GM12878 (cell line): Measurements from ENCODE around the gene ZNF836. TPM values are rescaled to one million over a fixed set of nuclear protein-coding genes. Genes with fewer than 3 reads are reported as not detected.

Experiments
- BRCA1 ChIP-seq: IDR thresholded peaks from 2 replicates; pipeline ENCODE4 v1.6.1; 2011; ENCODE audit warnings: low read depth, low read length, improper control_type of control experiment
- CBFB ChIP-seq: IDR thresholded peaks from 2 replicates; pipeline ENCODE4 v1.6.1; 2016; ENCODE audit warnings: antibody characterized with exemption, low read depth
- CREB1 ChIP-seq: IDR thresholded peaks from 2 replicates; pipeline ENCODE4 v1.6.1; 2012; ENCODE audit warnings: low read depth, mild to moderate bottlenecking, inconsistent platforms
- EGR1 ChIP-seq, 2 experiments: IDR thresholded peaks; 1 replicate in 1 of 2; 2 replicates in 1 of 2; pipeline ENCODE4 v1.6.1; 2011 to 2012; ENCODE audit warnings: low read depth in 2 of 2, low read length in 2 of 2, borderline replicate concordance in 1 of 2, mild to moderate bottlenecking in 1 of 2, moderate library complexity in 1 of 2
- ESRRA ChIP-seq: IDR thresholded peaks from 2 replicates; pipeline ENCODE4 v1.6.1; 2012; ENCODE audit warnings: mild to moderate bottlenecking, low read length, improper control_type of control experiment
- HDGF ChIP-seq: fragments of 450-650 bp; IDR thresholded peaks from 2 replicates; pipeline ENCODE4 v1.6.1; 2016; ENCODE audit warnings: antibody characterized with exemption
- IKZF1 ChIP-seq: fragments of 450-650 bp; conservative IDR thresholded peaks from 2 replicates; pipeline ENCODE4 v1.6.1; 2017; ENCODE audit warnings: antibody characterized with exemption, mild to moderate bottlenecking
- IKZF2 ChIP-seq, 2 experiments: fragments of 450-650 bp; IDR thresholded peaks; 2 replicates each; pipeline ENCODE4 v1.6.1; 2017; ENCODE audit warnings: mild to moderate bottlenecking in 2 of 2, moderate library complexity in 2 of 2
- IRF5 ChIP-seq: fragments of 450-650 bp; IDR thresholded peaks from 2 replicates; pipeline ENCODE4 v1.6.1; 2017; ENCODE audit warnings: borderline replicate concordance
- JUNB ChIP-seq: IDR thresholded peaks from 2 replicates; pipeline ENCODE4 v1.6.1; 2016; ENCODE audit warnings: antibody characterized with exemption, mild to moderate bottlenecking
- KDM1A ChIP-seq: fragments of 200-600 bp; sonication (generic); IDR thresholded peaks from 2 replicates; pipeline ENCODE4 v1.6.1; 2016; ENCODE audit warnings: borderline replicate concordance
- MEF2B ChIP-seq: fragments of 450-650 bp; IDR thresholded peaks from 2 replicates; pipeline ENCODE4 v1.6.1; 2018; ENCODE audit warnings: mild to moderate bottlenecking, moderate library complexity; ENCODE audit not compliant: partially characterized antibody, poor library complexity, severe bottlenecking
- MYB ChIP-seq: fragments of 150-350 bp; IDR thresholded peaks from 2 replicates; pipeline ENCODE4 v1.6.1; 2014; ENCODE audit warnings: mild to moderate bottlenecking, low read depth, low read length, borderline replicate concordance
- NFYA ChIP-seq: IDR thresholded peaks from 2 replicates; pipeline ENCODE4 v1.6.1; 2011; ENCODE audit warnings: low read depth, mild to moderate bottlenecking, low read length, improper control_type of control experiment, borderline replicate concordance
- NKRF ChIP-seq: fragments of 450-650 bp; conservative IDR thresholded peaks from 2 replicates; pipeline ENCODE4 v1.6.1; 2017; ENCODE audit warnings: mild to moderate bottlenecking, moderate library complexity
- PKNOX1 ChIP-seq: fragments of 450-650 bp; IDR thresholded peaks from 2 replicates; pipeline ENCODE4 v1.6.1; 2016; ENCODE audit warnings: mild to moderate bottlenecking
- POLR2AphosphoS5 ChIP-seq: IDR thresholded peaks from 2 replicates; pipeline ENCODE4 v1.6.1; 2011; ENCODE audit warnings: mild to moderate bottlenecking, low read length, inconsistent platforms
- RELB ChIP-seq: fragments of 450-650 bp; IDR thresholded peaks from 2 replicates; pipeline ENCODE4 v1.6.1; 2017; ENCODE audit warnings: low read depth, mild to moderate bottlenecking, moderate library complexity
- STAT3 ChIP-seq: IDR thresholded peaks from 2 replicates; pipeline ENCODE4 v1.6.1; 2011; ENCODE audit warnings: low read depth, low read length, improper control_type of control experiment
- TARDBP ChIP-seq: IDR thresholded peaks from 2 replicates; pipeline ENCODE4 v1.6.1; 2016; ENCODE audit warnings: borderline replicate concordance
- TBL1XR1 ChIP-seq: IDR thresholded peaks from 2 replicates; pipeline ENCODE4 v1.6.1; 2012; ENCODE audit warnings: low read depth, low read length, improper control_type of control experiment
- USF1 ChIP-seq: IDR thresholded peaks from 2 replicates; pipeline ENCODE4 v1.6.1; 2011; ENCODE audit warnings: borderline replicate concordance, low read depth, mild to moderate bottlenecking, moderate library complexity, mixed read lengths, low read length; ENCODE audit not compliant: insufficient read depth; ENCODE audit errors: extremely low read length
- polyA plus RNA-seq, 11 experiments: library from polyadenylated mRNA; depleted of rRNA in 4 of 11; unstranded in 6 of 11; stranded (reverse) in 5 of 11; fragments of >200 nt; fragmentation: Nextera tagmentation in 4 of 11; fragmentation: Illumina TruSeq in 1 of 11; extraction: Ambion mirVana in 4 of 11; extraction: Trizol in 1 of 11; gene quantifications; 1 replicate in 1 of 11; 2 replicates in 10 of 11; pipeline versions ENCODE4 v1.2.1 to v1.2.3, GENCODE V29; 2011 to 2016; ENCODE audit warnings: inconsistent platforms in 2 of 11, missing spikeins in 2 of 11, low read depth in 1 of 11
- total RNA-seq, 4 experiments: library from RNA; depleted of rRNA in 3 of 4; stranded (reverse); fragments of >200 nt in 3 of 4; fragmentation: Illumina TruSeq in 1 of 4; extraction: Trizol in 1 of 4; gene quantifications; 2 replicates each; pipeline versions ENCODE4 v1.2.1 to v1.2.3, GENCODE V29; 2013 to 2021

Gene ZNF836
- total and polyA plus RNA-seq, 10 of the 15 experiments (the other 5 are each of a cell fraction or from before 2014, with no cell fraction given) = 4.5 to 9.2 (median 6.2) TPM

GRCh38 chr19:52189735-52190486 is 18.5 kb upstream of the ZNF836 start, which contains the start of gene PPP2R1A (continued):
- TF ChIP-seq RELB (peak; percentile 69; the same call in 1 of the 2 replicates), IKZF1 (peak; percentile 84), CBFB (peak; percentile 89; the same call in 1 of the 2 replicates), JUNB (no peak), BRCA1 (no peak), TBL1XR1 (no peak), EGR1 (IDR thresholded peaks at IDR 0.05; ENCODE audit: borderline replicate concordance in 1 of 2, low read depth in 2 of 2, low read length in 2 of 2) (peak in 1 of 2 experiments; percentile 45; a peak in 1 of 3 replicates), MEF2B (peak; percentile 74), IRF5 (no peak), STAT3 (no peak), POLR2AphosphoS5 (peak; percentile 94), PKNOX1 (peak; percentile 97), MYB (no peak), KDM1A (no peak), IKZF2 (IDR thresholded peaks at IDR 0.05) (peak; percentile 47 to 55; a peak in 3 of 4 replicates), HDGF (peak; percentile 81; the same call in 1 of the 2 replicates), TARDBP (no peak), USF1 (no peak), ESRRA (no peak), CREB1 (peak; percentile 52; the same call in 1 of the 2 replicates), NKRF (peak; percentile 77), NFYA (no peak; the same call in 1 of the 2 replicates)
